Non-pigmented ciliary epithelial cell (primary cell): ENCODE data around the gene MED16.
"Not testable (repeated sequence)": the region's sequence is repeated elsewhere in the genome, so short reads cannot be mapped to it uniquely, and the experiment has no call there.

ENCODE experiments used
- DNase-seq: peaks from one replicate; pipeline ENCODE4 v3.0.0-alpha.2; 2010; ENCODE audit warnings: low read depth

The MED16 gene

DNA sequence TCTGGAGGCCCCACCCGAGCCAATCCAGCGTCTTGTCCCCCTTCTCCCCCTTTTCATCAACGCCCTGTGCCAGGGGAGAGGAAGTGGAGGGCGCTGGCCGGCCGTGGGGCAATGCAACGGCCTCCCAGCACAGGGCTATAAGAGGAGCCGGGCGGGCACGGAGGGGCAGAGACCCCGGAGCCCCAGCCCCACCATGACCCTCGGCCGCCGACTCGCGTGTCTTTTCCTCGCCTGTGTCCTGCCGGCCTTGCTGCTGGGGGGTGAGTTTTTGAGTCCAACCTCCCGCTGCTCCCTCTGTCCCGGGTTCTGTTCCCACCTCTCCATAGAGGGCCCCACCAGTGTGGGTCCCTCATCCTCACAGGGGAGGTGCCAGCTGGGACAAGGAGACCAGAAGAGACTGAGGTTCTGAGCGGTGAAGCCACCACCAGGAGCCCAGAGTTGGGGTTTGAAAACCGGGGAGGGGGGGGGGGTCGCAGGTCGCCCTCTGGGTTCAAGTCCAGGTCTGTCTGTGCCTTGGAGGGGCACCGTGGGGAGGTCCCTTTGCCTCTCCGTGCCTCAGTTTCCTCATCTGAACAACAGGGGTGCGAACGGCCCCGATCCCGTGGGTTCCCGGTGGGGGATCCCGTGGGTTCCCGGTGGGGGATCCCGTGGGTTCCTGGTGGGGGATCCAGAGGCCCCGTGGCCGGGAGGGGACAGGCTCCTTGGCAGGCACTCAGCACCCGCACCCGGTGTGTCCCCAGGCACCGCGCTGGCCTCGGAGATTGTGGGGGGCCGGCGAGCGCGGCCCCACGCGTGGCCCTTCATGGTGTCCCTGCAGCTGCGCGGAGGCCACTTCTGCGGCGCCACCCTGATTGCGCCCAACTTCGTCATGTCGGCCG, 40.6 kb downstream of the MED16 start, which contains the start of gene ELANE:
TSS of gene ELANE (plus strand) at position 168 of the 878 bp plus-strand sequence. CDS start at position 194, 26 bp downstream.
- no peak for DNase-seq

- no peak for DNase-seq
Observed at GRCh38 chr19:850979-851335, 42.0 kb downstream of the MED16 start.

DNA sequence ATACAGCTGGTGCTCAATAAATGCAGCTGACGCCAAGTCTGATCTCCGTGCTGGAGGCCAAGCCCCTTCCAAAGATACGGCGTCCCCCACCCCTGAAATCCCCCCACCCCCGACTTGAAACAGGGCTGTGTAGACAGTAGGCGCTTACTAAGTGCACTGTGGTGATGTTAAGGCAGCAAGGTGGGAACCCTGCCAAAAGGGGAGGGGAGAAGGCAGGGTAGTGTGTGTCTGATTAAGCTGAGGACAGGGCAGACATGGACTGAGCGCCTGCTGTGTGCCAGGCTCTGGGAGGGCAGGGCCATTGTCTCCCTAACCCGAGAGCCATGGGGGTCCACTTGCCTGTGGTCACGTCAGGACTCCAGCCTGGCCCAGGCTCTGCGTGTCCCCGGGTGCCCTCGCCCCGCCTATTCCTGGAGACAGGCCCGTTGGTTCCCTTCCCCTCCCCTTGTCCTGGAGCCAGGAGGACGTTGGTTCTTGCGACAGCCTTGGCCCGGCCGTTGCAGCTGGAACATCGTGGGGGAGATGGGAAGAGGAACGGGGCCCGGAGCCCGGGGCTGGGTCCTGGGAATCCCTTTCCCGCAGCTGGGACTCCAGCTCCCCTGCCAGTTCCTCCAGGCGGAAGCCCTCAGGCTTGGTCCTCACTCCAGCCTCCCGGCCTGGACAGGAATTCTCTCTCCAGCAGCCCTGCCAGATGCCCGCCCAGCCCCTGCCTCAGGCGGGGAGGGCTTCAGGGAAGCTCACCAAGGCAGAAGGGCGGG, 42.6 kb downstream of the MED16 start:
- DNase-seq = no peak

- not testable (repeated sequence) for DNase-seq
Observed at GRCh38 chr19:849195-849594, 43.8 kb downstream of the MED16 start.

GRCh38 chr19:848386-848921, 44.5 kb downstream of the MED16 start:
- no peak for DNase-seq

DNA sequence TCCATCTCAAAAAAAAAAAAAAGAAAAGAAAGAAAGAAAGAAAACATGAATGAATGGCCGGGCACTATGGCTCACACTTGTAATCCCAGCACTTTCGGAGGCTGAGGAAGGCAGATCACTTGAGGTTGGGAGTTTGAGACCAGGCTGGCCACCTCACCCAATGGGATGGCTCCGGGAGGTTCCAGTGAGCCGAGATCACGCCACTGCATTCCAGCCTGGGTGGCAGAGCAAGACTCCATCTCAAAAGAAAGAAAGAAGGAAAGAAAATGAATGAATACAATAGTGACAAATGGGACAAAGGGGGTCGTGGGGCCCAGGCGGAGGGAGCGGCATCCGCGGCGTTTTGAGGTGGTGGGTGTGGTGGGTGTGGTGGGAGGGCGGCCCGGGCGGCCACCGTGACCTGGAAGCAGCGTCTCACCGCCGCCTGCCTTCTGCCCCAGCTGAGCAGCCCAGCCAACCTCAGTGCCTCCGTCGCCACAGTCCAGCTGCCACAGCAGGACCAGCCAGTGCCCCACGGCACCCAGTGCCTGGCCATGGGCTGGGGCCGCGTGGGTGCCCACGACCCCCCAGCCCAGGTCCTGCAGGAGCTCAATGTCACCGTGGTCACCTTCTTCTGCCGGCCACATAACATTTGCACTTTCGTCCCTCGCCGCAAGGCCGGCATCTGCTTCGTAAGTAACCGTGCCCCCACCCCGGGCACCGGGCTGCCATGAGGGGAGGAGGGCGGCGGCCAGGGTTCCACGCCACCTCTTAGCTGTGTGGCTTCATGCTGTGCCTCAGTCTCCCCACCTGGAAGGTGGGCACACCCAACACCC, 47.1 kb downstream of the MED16 start:
- no peak for DNase-seq

- no peak for DNase-seq
Observed at GRCh38 chr19:844546-844971, 48.4 kb downstream of the MED16 start.

- DNase-seq = no peak
Observed at GRCh38 chr19:843836-844545, 49.0 kb downstream of the MED16 start.

DNA sequence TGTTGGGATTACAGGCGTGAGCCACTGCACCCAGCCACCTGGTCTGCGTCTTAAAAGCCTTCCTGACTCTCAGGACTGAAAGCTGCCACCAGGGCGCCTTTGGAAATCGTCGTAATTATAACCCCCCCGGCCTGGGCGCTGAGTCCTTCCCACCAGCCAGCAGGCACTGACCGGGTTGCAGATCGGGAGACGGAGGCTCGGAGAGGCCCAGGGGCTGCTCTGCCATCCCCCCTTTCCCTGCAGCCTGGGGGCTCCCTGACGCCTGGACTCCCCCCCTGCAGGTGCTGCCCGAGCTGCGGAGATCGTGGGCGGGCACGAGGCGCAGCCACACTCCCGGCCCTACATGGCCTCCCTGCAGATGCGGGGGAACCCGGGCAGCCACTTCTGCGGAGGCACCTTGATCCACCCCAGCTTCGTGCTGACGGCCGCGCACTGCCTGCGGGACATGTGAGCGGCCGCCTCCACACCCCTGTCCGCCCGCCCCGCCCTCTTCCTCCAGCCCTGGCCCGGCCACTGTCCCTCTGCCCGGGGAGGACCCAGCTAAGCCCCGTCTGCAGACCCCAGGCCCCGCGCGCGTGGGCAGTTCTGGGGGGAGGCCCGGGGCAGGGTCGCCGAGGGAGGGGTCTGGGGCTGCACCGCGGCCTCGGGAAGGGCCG, 49.7 kb downstream of the MED16 start:
- no peak for DNase-seq

- not testable (repeated sequence) for DNase-seq
Observed at GRCh38 chr19:842802-843179, 50.2 kb downstream of the MED16 start.

GRCh38 chr19:840519-841206, 52.3 kb downstream of the MED16 start, which contains the start of gene PRTN3:
Gene PRTN3, plus strand, starts transcription at chr19:840999. Its CDS starts 10 bp downstream, at chr19:841009.
- DNase-seq = no peak

DNA sequence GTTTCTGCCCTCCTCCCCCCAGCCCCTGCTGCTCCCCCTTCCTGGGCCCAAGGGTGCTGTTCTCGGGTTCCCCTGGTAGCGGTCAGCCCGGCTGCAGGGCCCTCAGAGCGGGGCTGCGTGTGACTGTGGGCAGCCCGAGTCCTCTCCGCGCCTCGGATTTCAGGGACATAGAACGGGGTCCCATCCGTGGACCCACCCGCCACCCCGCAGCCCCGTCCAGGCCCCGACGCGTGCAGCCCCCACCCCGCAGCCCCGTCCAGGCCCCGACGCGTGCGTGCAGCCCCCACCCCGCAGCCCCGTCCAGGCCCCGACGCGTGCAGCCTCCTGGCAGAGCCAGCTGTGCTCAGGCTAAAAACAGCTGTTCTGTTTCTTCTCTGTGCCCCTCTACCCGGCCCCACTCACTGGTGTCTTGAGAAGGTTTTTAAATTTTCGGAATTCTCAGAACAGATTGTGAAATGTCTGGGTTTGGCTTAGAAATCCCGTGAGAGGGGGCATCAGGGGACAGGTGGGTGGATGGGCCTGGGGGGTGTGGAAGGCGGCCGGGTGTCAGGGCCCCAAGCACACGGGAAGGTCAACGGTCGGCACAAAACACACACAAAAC, 57.7 kb downstream of the MED16 start:
- no peak for DNase-seq

GRCh38 chr19:834216-834615, 58.8 kb downstream of the MED16 start:
- DNase-seq = no peak

DNA sequence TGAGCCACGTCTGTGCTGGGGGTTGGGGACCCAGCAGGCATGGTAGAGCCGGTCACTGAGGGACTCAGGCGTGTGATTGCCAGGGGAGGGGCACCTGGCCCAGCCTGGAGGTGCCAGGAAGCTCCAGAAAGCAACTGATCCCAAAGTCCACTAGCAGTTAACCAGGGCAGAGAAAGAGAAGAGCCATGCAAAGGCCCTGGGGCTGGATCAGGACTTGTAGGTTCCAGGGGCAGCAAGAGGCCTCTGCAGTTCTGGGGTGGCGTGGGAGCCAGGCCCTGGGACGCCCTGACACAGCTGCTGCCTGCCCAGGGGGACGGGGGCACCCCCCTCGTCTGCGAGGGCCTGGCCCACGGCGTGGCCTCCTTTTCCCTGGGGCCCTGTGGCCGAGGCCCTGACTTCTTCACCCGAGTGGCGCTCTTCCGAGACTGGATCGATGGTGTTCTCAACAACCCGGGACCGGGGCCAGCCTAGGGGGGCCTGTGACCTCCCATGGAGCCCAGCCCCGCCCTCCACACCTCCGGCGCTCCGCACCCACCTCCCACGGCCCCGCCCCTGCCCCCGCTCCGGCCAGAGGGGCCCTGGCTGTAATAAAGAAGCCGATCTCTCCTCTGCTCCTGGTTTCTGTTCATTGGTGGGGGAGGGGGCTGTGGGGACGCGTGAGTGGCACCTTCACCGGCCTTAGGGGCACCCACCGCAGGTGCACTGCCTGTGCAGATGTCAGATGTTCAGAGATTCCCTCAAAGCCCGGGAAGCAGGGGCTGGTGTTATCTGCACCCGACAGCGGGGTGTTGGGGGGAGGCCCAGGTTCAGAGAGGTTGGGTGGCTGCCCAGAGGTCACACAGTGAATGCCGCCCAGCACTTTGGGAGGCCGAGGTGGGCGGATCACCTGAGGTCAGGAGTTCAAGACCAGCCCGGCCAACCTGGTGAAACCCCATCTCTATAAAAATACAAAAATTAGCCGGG, 61.3 kb downstream of the MED16 start:
- no peak for DNase-seq

DNA sequence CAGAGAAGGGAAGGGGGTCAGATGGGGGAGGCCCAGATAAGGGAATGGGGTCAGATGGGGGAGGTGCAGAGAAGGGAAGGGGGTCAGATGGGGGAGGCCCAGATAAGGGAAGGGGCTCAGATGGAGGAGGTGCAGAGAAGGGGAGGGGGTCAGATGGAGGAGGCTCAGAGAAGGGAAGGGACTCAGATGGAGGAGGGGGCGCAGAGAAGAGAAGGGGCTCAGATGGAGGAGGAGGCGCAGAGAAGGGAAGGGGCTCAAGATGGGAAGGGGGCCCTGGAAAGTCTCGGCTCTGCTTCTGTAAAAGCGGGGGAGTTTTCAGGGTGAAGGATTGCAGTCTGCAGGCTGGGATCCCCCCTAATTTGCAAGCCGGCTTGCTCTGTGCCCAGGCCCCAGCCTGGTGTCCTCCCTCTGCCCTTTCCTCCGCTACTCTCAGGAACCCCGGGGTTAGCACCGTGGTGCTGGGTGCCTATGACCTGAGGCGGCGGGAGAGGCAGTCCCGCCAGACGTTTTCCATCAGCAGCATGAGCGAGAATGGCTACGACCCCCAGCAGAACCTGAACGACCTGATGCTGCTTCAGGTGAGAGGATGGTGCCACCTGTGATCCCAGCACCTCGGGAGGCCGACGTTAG, 63.7 kb downstream of the MED16 start:
- DNase-seq = no peak

DNA sequence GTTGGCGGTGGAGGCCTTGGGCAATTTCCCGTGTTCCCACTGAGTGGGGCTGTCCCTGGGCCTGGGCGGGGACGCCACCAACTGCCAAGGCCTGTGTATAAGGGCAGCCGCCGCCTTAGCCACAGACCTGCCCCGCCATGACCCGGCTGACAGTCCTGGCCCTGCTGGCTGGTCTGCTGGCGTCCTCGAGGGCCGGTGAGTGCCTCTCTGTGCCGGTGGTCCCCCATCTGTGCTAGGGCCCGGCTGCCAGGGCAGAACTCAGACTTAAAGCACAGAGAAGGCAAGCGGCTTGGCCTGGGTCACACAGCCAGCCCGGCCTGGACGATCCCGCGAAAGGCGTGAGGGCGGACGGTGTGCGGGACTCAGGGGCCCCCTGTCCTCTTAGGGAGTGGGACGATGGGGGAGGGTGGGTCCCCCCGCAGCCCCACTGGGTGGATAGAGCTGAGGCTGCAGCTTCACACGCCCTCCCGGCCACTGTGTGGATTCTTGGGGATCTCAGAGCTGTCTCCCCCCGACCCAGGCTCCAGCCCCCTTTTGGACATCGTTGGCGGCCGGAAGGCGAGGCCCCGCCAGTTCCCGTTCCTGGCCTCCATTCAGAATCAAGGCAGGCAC, 65.2 kb downstream of the MED16 start, which contains the start of gene AZU1:
TSS of gene AZU1 (plus strand) at position 128 of the 612 bp plus-strand sequence. CDS start at position 138, 10 bp downstream.
- no peak for DNase-seq

GRCh38 chr19:827314-827709, 65.7 kb downstream of the MED16 start:
- no peak for DNase-seq
